DMS53 (cell line): ENCODE data around the gene ZG16B.
A peak's percentile ranks its signal among the peaks of the same experiment; 100 is the strongest.

Experiments used
- DNase-seq: peaks from one replicate; lab custom pipeline; 2025; lab: John Stamatoyannopoulos, UW

The ZG16B gene

GRCh38 chr16:2825049-2825742 lies 4.9 kb upstream of the ZG16B start:
- no peak for DNase-seq

GRCh38 chr16:2825906-2826305 lies 4.2 kb upstream of the ZG16B start:
- DNase-seq: no peak

GRCh38 chr16:2826591-2827373 lies 3.3 kb upstream of the ZG16B start:
- no peak for DNase-seq

- no peak for DNase-seq
Measured at GRCh38 chr16:2827374-2827791, 2.7 kb upstream of the ZG16B start.

GRCh38 chr16:2827831-2828520 lies 2.1 kb upstream of the ZG16B start:
- DNase-seq: no peak

GRCh38 chr16:2828521-2828840 lies 1.6 kb upstream of the ZG16B start:
- no peak for DNase-seq

GRCh38 chr16:2828876-2829430 lies 1.1 kb upstream of the ZG16B start:
- DNase-seq: no peak

- DNase-seq: no peak
Measured at GRCh38 chr16:2830355-2830695, 222 bp downstream of the ZG16B start.

- DNase-seq: no peak
Measured at GRCh38 chr16:2831203-2831602, 1.1 kb downstream of the ZG16B start.

- no peak for DNase-seq
Measured at GRCh38 chr16:2833776-2834175, 3.7 kb downstream of the ZG16B start.

- no peak for DNase-seq
Measured at GRCh38 chr16:2834968-2835367, 4.9 kb downstream of the ZG16B start.

GRCh38 chr16:2835638-2836493 lies 5.8 kb downstream of the ZG16B start:
- DNase-seq: peak; percentile 71

GRCh38 chr16:2836646-2837508 lies 6.8 kb downstream of the ZG16B start:
- no peak for DNase-seq

- peak; percentile 85 for DNase-seq
Measured at GRCh38 chr16:2838928-2839327, 8.8 kb downstream of the ZG16B start.

GRCh38 chr16:2839650-2840450 lies 9.7 kb downstream of the ZG16B start:
- no peak for DNase-seq

- no peak for DNase-seq
Measured at GRCh38 chr16:2840914-2841313, 10.8 kb downstream of the ZG16B start.

- no peak for DNase-seq
Measured at GRCh38 chr16:2841606-2842339, 11.7 kb downstream of the ZG16B start.

- no peak for DNase-seq
Measured at GRCh38 chr16:2842340-2843000, 12.4 kb downstream of the ZG16B start.

- no peak for DNase-seq
Measured at GRCh38 chr16:2843526-2843925, 13.4 kb downstream of the ZG16B start.
